AG04450 (cell line): ENCODE results near the gene AQP2. TPM values are rescaled to one million over a fixed set of nuclear protein-coding genes. Genes with fewer than 3 reads are reported as not detected.
A peak's percentile ranks its signal among the peaks of the same experiment; 100 is the strongest.

Experiments used
- CTCF ChIA-PET: fragments of 300-600, 350-600 bp; formaldehyde crosslinking; extraction: SDS; loops from one replicate; lab custom pipeline; 2022; ENCODE audit warnings: antibody characterized with exemption, inconsistent platforms; lab: Charles Lee
- POLR2A ChIA-PET: fragments of 350-600 bp; formaldehyde crosslinking; extraction: SDS; loops from one replicate; lab custom pipeline; 2021; ENCODE audit warnings: antibody characterized with exemption, inconsistent platforms; lab: Yijun Ruan, JAX
- DNase-seq: peaks from one replicate; pipeline ENCODE4 v3.0.0-alpha.2; 2011; ENCODE audit warnings: low read depth, low spot score
- H3K27ac ChIP-seq: one replicate; pipeline ENCODE4 v1.5.1; 2012; ENCODE audit warnings: low read depth, low read length, control low read depth
- H3K27me3 ChIP-seq: one replicate; pipeline ENCODE4 v1.6.0; 2012; ENCODE audit warnings: low read length; ENCODE audit not compliant: control insufficient read depth, insufficient read depth
- H3K4me3 ChIP-seq: 2 replicates; pipeline ENCODE4 v1.5.1; 2011; ENCODE audit warnings: mild to moderate bottlenecking, low read depth, low read length, control low read depth
- H3K9me3 ChIP-seq: 2 replicates; pipeline ENCODE4 v1.5.1; 2012; ENCODE audit warnings: low read length; ENCODE audit not compliant: control insufficient read depth, insufficient read depth
- CTCF ChIP-seq: IDR thresholded peaks from 2 replicates; pipeline ENCODE4 v1.5.1; 2011; ENCODE audit warnings: low read depth, low read length, control low read depth, inconsistent platforms
- polyA plus RNA-seq: library from polyadenylated mRNA; depleted of rRNA; stranded (reverse); fragments of >200 nt; gene quantifications from 2 replicates; pipeline ENCODE4 v1.2.3, GENCODE V29; 2011

AQP2 gene
- polyA plus RNA-seq, 1 experiment, result not detected

- DNase-seq, result peak; percentile 21
- POLR2A ChIA-PET, result interaction anchor here (0.6 kb wide), 1 partner anchor 192 kb away, joined by 7 read pairs; no protein-coding TSS in a partner anchor
These were observed 5.0 kb upstream of the AQP2 start for GRCh38 chr12:49945394-49946080.

GRCh38 chr12:49946086-49946485 is 4.5 kb upstream of the AQP2 start:
- CTCF ChIA-PET, result interaction anchor here (0.5 to 2.5 kb wide), 41 partner anchors 9 to 205 kb away, joined by 3 to 48 read pairs (median 7); partner anchors contain the start of genes AQP5, COX14, RACGAP1 and TMBIM6
- Histone ChIP-seq H3K4me3 (no peak overlapping the region), H3K27ac (no peak overlapping the region), H3K9me3 (no peaks in the 10 kb centered on the region), H3K27me3 (peaks cover 18% of the 10 kb centered on the region)
- POLR2A ChIA-PET, result interaction anchor here (0.6 kb wide), 1 partner anchor 192 kb away, joined by 7 read pairs; no protein-coding TSS in a partner anchor
- no peak for DNase-seq
- no peak for TF ChIP-seq CTCF

More at GRCh38 chr12:49945394-49946080, 5.0 kb upstream of the AQP2 start:
- TF ChIP-seq CTCF, result peak; percentile 95
- peaks cover 13% of the 10 kb centered on the region for H3K27me3 ChIP-seq
- H3K9me3 ChIP-seq, result no peaks in the 10 kb centered on the region
- CTCF ChIA-PET, result interaction anchor here (0.6 to 2.5 kb wide), 47 partner anchors 9 to 204 kb away, joined by 3 to 48 read pairs (median 5); partner anchors contain the start of genes AQP5, COX14, FAIM2 and RACGAP1
- H3K27ac ChIP-seq, result no peak overlapping the region
- H3K4me3 ChIP-seq, result peak overlapping the region; percentile 44

- CTCF ChIA-PET, result interaction anchor here (0.5 to 2.5 kb wide), 33 partner anchors 8 to 368 kb away, joined by 3 to 48 read pairs (median 7); partner anchors contain the start of genes AQP5 and TMBIM6
- no peak overlapping the region for H3K4me3 ChIP-seq
- H3K9me3 ChIP-seq, result no peaks in the 10 kb centered on the region
- TF ChIP-seq CTCF, result no peak
- POLR2A ChIA-PET, result no interaction called here
- peaks cover 21% of the 10 kb centered on the region for H3K27me3 ChIP-seq
- no peak overlapping the region for H3K27ac ChIP-seq
- no peak for DNase-seq
These were observed 4.0 kb upstream of the AQP2 start for GRCh38 chr12:49946497-49946896.

GRCh38 chr12:49947593-49948226 is 2.8 kb upstream of the AQP2 start:
- POLR2A ChIA-PET, result no interaction called here
- TF ChIP-seq CTCF, result no peak
- no peak overlapping the region for H3K4me3 ChIP-seq
- DNase-seq, result no peak
- H3K27me3 ChIP-seq, result peaks cover 27% of the 10 kb centered on the region
- H3K9me3 ChIP-seq, result no peaks in the 10 kb centered on the region
- CTCF ChIA-PET, result interaction anchor here (0.7 to 1.0 kb wide), 3 partner anchors 15 to 123 kb away, joined by 3 to 4 read pairs (median 4); no protein-coding TSS in a partner anchor
- H3K27ac ChIP-seq, result no peak overlapping the region
